GM04503 (cell line): Measurements from ENCODE around the gene CAMK1.
"Not testable (repeated sequence)": the region's sequence is repeated elsewhere in the genome, so short reads cannot be mapped to it uniquely, and the experiment has no call there.

Source experiments
- DNase-seq: peaks from one replicate; pipeline ENCODE4 v3.0.0-alpha.2; 2012; ENCODE audit warnings: low read depth

Gene CAMK1

GRCh38 chr3:9771007-9771406 lies 1.3 kb upstream of the CAMK1 start:
- DNase-seq: not testable (repeated sequence)

- no peak for DNase-seq
Measured at GRCh38 chr3:9770276-9770812, 597 bp upstream of the CAMK1 start.

GRCh38 chr3:9769012-9769411 lies 735 bp downstream of the CAMK1 start:
- DNase-seq: no peak

- DNase-seq: no peak
Measured at GRCh38 chr3:9768141-9768775, 1.5 kb downstream of the CAMK1 start.

GRCh38 chr3:9767418-9767817 lies 2.3 kb downstream of the CAMK1 start:
- DNase-seq: no peak

- no peak for DNase-seq
Measured at GRCh38 chr3:9765865-9766264, 3.9 kb downstream of the CAMK1 start.

- no peak for DNase-seq
Measured at GRCh38 chr3:9762871-9763270, 6.9 kb downstream of the CAMK1 start.

GRCh38 chr3:9761919-9762318 lies 7.8 kb downstream of the CAMK1 start:
- no peak for DNase-seq

GRCh38 chr3:9760779-9761505 lies 8.8 kb downstream of the CAMK1 start:
- DNase-seq: no peak

- no peak for DNase-seq
Measured at GRCh38 chr3:9757427-9757826, 12.3 kb downstream of the CAMK1 start.

- DNase-seq: no peak
Measured at GRCh38 chr3:9754678-9755077, 15.1 kb downstream of the CAMK1 start.

GRCh38 chr3:9750556-9751411 lies 19.0 kb downstream of the CAMK1 start:
- no peak for DNase-seq

GRCh38 chr3:9749645-9750555 lies 19.8 kb downstream of the CAMK1 start, which contains the start of gene OGG1:
Gene OGG1 (plus strand): TSS chr3:9749952. CDS start chr3:9750287, 335 bp downstream.
- peak; percentile 96 for DNase-seq

- no peak for DNase-seq
Measured at GRCh38 chr3:9749296-9749644, 20.5 kb downstream of the CAMK1 start.

- DNase-seq: no peak
Measured at GRCh38 chr3:9748031-9748430, 21.7 kb downstream of the CAMK1 start.

- DNase-seq: no peak
Measured at GRCh38 chr3:9747267-9747666, 22.5 kb downstream of the CAMK1 start.

- no peak for DNase-seq
Measured at GRCh38 chr3:9746330-9746729, 23.4 kb downstream of the CAMK1 start.

- no peak for DNase-seq
Measured at GRCh38 chr3:9745521-9745920, 24.2 kb downstream of the CAMK1 start.

- DNase-seq: no peak
Measured at GRCh38 chr3:9744162-9744561, 25.6 kb downstream of the CAMK1 start.

- DNase-seq: no peak
Measured at GRCh38 chr3:9743548-9743947, 26.2 kb downstream of the CAMK1 start.

- no peak for DNase-seq
Measured at GRCh38 chr3:9742560-9742959, 27.2 kb downstream of the CAMK1 start.

GRCh38 chr3:9739181-9739580 lies 30.6 kb downstream of the CAMK1 start:
- no peak for DNase-seq
